Measurements from ENCODE around the gene PGS1.

Gene PGS1

DNA sequence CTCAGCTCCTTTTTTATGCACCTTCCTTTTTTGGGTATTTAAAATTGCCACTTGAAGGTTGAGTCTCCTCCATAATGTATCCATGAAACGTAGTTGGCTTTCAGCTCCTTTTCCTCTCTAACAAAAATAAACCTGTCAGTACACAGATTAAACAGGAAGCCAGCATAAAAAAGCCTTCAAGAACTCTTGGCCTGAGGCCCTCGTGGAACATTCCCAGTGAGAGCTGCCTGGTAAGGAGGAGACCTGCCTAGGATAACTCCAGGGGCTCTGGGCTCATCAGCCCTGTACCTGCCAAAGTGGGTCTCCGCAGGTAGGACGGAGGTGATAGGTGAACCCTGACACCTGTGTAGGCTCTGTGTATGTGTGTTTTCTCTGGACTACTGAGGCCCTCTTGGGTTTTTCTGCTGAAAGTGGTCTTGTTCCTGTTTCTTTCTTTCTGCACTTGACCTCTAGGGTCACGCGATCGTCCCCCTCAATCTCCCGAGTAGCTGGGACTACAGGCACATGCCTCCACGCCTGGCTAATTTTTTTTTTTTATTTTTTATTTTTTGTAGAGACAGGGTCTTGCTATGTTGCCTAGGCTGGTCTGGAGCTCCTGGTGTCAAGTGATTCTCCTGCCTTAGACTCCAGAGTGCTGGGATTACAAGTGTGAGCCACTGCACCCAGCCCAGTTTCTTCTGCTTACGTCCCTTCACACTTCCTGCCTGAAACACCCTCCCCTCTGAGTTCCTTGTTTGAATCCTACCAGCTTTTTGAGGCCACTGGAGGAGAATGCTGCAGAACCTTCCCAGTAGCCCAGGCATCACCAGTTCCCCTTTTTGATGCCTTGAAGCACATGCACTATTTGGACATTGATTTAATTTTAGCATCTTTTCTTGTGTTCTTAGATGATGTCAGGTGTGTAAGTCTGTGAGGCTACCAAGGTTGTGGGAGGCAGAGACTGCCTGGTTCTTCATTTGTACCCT is 9.8 kb downstream of the PGS1 start:
- no peak for DNase-seq

DNA sequence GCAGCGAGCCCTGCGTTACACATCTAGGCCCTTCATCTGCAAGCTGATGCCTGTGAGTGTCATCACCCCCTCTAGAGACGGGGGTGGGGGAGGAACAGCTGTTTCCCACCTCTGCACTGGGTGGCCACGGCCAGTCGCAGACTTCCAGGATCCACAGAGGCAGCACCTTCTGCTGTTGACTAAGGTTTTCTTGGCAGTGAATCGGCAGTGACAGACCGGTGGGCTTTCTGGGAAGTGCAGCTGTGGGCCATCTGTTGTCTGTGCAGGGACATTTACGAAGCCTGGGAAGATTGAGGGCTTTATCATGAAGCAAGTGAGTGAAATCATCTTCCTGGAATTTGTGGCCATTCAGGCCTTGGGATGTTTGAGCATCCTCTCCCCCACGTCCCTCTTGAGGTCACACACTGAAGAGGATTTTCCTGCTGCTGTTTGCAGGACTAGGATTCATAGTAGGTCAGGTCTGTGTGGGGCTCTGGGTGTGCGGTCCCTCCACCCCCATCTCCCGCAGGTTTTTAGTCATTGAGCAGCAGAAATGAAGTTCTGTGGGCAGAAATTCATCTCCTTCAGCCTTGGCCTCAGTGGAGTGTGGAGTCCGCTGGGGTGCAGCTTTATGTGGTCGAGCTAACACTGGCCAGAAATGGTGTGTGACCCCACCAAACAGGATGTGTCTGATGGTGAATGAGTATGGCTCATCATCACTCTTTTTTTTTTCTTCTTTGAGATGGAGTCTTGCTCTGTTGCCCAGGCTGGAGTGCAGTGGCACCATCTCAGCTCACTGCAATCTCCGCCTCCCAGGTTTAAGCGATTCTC is 12.0 kb downstream of the PGS1 start:
- no peak for DNase-seq

- DNase-seq, result no peak
Observed at GRCh38 chr17:78391051-78391431, 12.6 kb downstream of the PGS1 start.

GRCh38 chr17:78391843-78392242 is 13.4 kb downstream of the PGS1 start:
- no peak for DNase-seq

DNA sequence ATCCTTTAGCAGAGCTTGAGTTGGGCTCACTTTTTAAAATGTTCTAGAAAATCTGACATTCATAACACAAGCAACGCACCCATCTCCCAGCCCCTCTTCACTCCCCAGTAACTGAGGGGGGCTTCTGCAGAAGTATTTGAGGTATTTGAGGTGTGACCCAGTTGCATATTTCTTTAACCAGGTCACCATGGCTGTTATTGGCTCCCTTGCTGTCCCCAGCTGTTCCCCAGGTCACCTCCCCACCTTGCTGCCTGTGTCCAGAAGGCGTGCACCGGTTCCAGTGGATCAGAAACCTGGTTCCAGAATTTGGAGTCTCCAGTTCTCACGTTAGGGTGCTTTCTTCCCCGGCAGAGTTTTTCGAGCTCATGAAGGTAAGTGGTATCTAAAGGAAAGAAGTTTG is 13.8 kb downstream of the PGS1 start:
- DNase-seq, result no peak

- DNase-seq, result no peak
Observed at GRCh38 chr17:78393575-78393974, 15.1 kb downstream of the PGS1 start.

- peak; percentile 89 for DNase-seq
Observed at GRCh38 chr17:78394209-78394608, 15.8 kb downstream of the PGS1 start.

DNA sequence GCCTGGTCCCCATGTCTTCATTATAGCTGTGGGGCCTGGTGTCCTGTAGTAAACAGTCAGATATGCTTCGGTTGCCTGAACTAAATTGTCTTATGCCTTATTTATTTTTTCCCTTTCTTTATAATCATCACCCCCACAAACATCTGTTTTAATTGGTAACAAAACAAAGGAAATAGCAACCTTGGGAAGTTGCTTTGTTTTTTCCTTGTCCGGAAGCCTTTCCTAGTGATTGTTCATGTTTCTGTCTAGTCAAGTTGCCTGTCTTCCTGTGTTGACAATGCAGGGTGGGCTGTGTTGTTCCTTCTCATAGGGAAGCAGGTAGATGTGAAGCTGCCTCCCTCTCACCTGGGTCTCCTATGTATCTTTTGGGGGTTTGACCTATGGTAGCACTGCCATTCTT is 16.7 kb downstream of the PGS1 start:
- DNase-seq, result no peak

DNA sequence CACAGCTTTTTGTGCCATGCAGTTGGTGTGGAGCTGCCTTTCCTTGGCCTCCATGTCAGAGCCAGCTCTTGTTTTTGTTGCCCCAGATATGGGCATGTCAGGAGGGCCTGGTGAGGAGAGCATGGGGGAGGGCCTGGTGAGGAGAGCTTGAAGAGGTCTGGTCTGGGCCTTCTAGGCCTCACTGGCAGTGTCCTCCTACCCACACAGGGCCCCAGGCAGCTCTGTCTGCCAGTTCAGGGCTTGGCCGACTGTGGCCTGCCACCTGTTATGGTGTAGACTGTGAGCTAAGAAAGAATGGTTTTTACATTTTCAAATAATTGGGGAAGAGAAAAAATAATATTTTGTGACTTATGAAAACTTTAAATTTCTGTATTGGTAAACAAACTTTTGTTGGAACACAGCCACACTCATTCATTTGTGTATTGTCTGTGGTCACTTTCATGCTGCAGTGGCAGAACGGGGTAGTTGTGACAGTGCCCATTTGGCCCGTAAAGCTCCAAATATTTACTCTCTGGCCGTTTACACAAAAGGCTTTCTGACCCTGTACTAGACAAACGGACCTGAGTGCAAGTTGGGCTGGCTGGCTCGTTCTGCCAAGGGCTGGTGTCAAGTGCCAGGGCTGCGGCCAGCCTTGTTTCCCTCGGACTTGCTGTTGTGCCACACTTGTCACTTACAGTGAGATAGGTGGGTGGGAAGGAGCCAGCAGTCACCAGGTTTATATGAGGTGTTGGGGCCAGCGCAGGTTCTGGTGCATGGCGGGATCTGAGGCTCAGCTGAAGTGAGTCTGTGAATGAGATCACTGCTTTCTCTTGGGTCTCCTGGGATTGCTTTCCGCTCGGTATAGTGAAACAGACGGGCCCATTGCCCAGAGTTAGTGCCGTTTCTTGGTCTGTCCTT is 18.2 kb downstream of the PGS1 start:
- DNase-seq, result no peak

- no peak for DNase-seq
Observed at GRCh38 chr17:78397681-78398101, 19.2 kb downstream of the PGS1 start.

DNA sequence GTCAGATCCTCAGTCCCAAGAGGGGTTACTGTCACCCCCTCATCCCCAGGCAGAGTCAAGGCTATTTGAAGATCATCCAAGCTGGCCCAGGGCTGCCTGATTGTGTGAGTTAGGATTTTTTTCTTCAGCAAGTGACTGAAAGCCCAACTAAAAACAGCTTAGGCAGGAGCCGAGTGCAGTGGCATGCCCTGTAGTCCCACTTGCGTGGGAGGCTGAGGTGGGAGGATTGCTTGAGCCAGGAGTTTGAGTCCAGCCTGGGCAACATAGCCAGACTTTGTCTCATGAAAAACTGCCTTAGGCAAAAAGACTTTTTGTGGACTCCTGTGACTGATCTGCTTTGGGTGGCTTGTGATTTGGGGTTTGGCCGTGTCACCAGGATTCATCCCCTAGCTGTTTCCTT is 19.9 kb downstream of the PGS1 start:
- DNase-seq, result no peak

DNA sequence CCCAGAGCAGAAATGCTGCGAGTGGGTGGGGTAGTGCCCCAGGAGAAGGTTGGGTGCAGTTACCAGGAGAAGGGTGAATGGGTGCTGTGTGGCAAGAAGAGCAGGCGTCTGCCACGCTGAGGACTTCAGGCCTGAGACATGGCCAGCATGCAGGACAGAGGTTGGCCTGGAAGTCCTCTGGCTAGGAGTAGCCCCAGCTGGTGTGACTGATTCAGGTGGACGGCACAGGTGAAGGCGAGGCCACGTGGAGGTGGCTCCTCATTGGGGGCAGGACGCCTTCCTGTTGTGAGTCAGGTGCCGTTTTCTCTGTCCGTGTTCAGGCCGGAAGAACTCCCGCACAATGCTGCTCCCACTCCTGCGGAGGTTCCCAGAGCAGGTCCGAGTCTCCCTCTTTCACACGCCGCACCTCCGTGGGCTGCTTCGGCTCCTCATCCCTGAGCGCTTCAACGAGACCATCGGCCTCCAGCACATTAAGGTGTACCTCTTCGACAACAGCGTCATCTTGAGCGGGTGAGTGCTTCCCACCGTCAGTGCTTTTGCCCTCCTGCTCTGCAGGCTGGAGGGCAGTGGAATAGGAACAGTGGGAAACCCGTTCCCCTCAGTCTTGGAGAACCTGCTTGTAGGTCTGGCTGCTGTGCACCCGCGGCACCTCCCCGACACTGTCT is 20.7 kb downstream of the PGS1 start:
- DNase-seq, result no peak

- no peak for DNase-seq
Observed at GRCh38 chr17:78399693-78400144, 21.3 kb downstream of the PGS1 start.

- no peak for DNase-seq
Observed at GRCh38 chr17:78400581-78401240, 22.3 kb downstream of the PGS1 start.

GRCh38 chr17:78401246-78401645 is 22.8 kb downstream of the PGS1 start:
- DNase-seq, result no peak

DNA sequence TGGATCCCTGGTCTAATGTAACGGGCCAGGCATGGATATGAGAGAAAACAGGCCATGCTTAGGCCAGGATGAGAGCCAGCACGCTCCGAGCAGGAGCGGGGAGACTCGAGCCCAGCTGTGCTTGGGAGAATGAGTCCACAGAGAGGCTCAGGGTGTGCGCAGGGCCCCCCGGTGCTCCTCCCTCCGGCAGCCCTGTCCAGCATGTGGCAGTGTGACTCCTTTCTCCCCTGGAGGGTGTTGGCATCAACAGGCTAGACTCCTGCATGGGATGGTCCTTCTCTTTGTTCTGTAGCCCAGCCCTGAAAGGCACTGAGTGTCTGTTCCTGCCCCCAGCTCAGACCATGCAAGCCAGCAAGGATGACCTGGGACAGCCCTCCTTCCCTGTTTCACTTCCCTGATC is 23.4 kb downstream of the PGS1 start:
- no peak for DNase-seq

DNA sequence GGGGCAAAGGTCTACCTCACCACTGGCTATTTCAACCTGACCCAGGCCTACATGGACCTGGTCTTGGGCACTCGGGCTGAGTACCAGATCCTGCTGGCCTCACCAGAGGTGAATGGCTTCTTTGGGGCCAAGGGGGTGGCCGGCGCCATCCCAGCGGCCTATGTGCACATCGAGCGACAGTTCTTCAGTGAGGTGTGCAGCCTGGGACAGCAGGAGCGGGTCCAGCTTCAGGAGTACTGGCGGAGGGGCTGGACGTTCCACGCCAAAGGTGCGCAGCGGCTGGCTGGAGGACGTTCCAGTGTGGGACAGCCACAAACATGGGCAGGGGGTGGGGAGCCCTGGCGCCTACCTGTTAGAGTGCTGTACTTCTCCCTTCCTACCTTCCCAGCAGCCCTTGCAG is 25.4 kb downstream of the PGS1 start:
- DNase-seq, result no peak

GRCh38 chr17:78406396-78406795 is 27.9 kb downstream of the PGS1 start:
- no peak for DNase-seq

DNA sequence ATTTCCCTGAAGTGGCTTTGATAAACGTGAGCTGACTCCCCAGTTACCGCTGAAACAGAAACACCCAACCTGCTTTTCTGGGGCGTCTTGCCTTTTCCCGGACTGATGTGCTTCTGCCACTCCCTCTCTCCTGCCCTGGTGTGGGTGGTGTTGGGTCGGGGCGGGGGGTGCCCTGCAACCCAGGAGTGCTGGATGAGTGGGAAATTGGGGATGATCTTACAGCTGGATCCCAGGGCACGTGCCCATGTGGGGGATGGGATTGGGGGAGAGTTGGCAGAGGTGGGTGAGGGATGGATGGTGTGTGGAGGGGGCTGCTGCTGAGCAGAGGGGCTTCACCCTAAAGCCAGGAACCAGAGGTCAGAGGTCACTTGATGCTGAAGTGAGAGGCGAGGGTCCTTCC is 28.5 kb downstream of the PGS1 start:
- no peak for DNase-seq

GRCh38 chr17:78407387-78408000 is 29.0 kb downstream of the PGS1 start:
- DNase-seq, result peak; percentile 14

GRCh38 chr17:78408476-78409050 is 30.1 kb downstream of the PGS1 start:
- DNase-seq, result no peak
